AG09309 (cell line): ENCODE data around the gene C2CD5.
"Not testable (repeated sequence)": the region's sequence is repeated elsewhere in the genome, so short reads cannot be mapped to it uniquely, and the experiment has no call there.

ENCODE experiments used
- DNase-seq: peaks from one replicate; pipeline ENCODE4 v3.0.0-alpha.2; 2010; ENCODE audit warnings: low read depth
- H3K4me3 ChIP-seq: 2 replicates; pipeline ENCODE4 v1.5.1; 2011; ENCODE audit warnings: mild to moderate bottlenecking, low read depth, low read length, moderate library complexity; ENCODE audit not compliant: control insufficient read depth
- CTCF ChIP-seq: IDR thresholded peaks from 2 replicates; pipeline ENCODE4 v1.5.1; 2011; ENCODE audit warnings: mild to moderate bottlenecking, low read depth, low read length, inconsistent platforms; ENCODE audit not compliant: insufficient read depth, control insufficient read depth; ENCODE audit errors: missing control alignments

The C2CD5 gene

GRCh38 chr12:22514875-22515274, 29.5 kb downstream of the C2CD5 start:
- DNase-seq, result no peak
- no peak overlapping the region for H3K4me3 ChIP-seq
- TF ChIP-seq CTCF, result no peak

GRCh38 chr12:22505826-22506225, 38.5 kb downstream of the C2CD5 start:
- no peak for DNase-seq
- TF ChIP-seq CTCF, result no peak
- H3K4me3 ChIP-seq, result no peak overlapping the region

- no peak for TF ChIP-seq CTCF
- no peak overlapping the region for H3K4me3 ChIP-seq
Measured at GRCh38 chr12:22500100-22500499, 44.2 kb downstream of the C2CD5 start.

GRCh38 chr12:22499445-22499844, 44.9 kb downstream of the C2CD5 start:
- no peak for DNase-seq
- no peak for TF ChIP-seq CTCF
- no peak overlapping the region for H3K4me3 ChIP-seq

More at GRCh38 chr12:22500100-22500499, 44.2 kb downstream of the C2CD5 start:
- DNase-seq, result no peak

- no peak for TF ChIP-seq CTCF
- DNase-seq, result no peak
- no peak overlapping the region for H3K4me3 ChIP-seq
Measured at GRCh38 chr12:22494319-22494718, 50.0 kb downstream of the C2CD5 start.

GRCh38 chr12:22491034-22491433, 53.3 kb downstream of the C2CD5 start:
- DNase-seq, result no peak
- no peak overlapping the region for H3K4me3 ChIP-seq
- no peak for TF ChIP-seq CTCF

GRCh38 chr12:22488478-22488877, 55.9 kb downstream of the C2CD5 start:
- no peak for DNase-seq
- H3K4me3 ChIP-seq, result no peak overlapping the region
- no peak for TF ChIP-seq CTCF

GRCh38 chr12:22487683-22488082, 56.7 kb downstream of the C2CD5 start:
- DNase-seq, result not testable (repeated sequence)

More at GRCh38 chr12:22487683-22488082, 56.7 kb downstream of the C2CD5 start:
- not testable (repeated sequence) for H3K4me3 ChIP-seq
